CD14-positive monocyte (primary cell): ENCODE measurements around the gene GJA9. TPM values are rescaled to one million over a fixed set of nuclear protein-coding genes. Genes with fewer than 3 reads are reported as not detected.

Experiments
- DNase-seq, 3 donors: peaks; one replicate each; pipeline ENCODE4 v3.0.0-alpha.2; 2011 to 2022
- H2AFZ ChIP-seq: 2 replicates; pipeline ENCODE4 v1.6.0; 2012; ENCODE audit warnings: mild to moderate bottlenecking, low read depth, low read length, inconsistent platforms; ENCODE audit not compliant: insufficient read depth, poor library complexity, severe bottlenecking
- H3K27ac ChIP-seq, 2 donors: 1 replicate in 1 of 2; 2 replicates in 1 of 2; pipeline ENCODE4 v1.5.1; 2012 to 2013; ENCODE audit warnings: low read length in 2 of 2, control low read depth in 1 of 2, inconsistent platforms in 1 of 2, low read depth in 1 of 2, mild to moderate bottlenecking in 1 of 2
- H3K27me3 ChIP-seq, 2 donors: one replicate each; pipeline versions ENCODE4 v1.6.0 to v1.6.1; 2011 to 2013; ENCODE audit warnings: low read length in 2 of 2; ENCODE audit not compliant: control insufficient read depth in 2 of 2, insufficient read depth in 2 of 2
- H3K36me3 ChIP-seq, 2 donors: replicated peaks in 1 of 2; 1 replicate in 1 of 2; 2 replicates in 1 of 2; pipeline versions ENCODE4 v1.5.1 to v1.6.1; 2012 to 2013; ENCODE audit warnings: low read length in 2 of 2, control low read depth in 1 of 2, inconsistent platforms in 1 of 2, mild to moderate bottlenecking in 1 of 2; ENCODE audit not compliant: insufficient read depth in 2 of 2, control insufficient read depth in 1 of 2
- H3K4me1 ChIP-seq, 2 donors: 1 replicate in 1 of 2; 2 replicates in 1 of 2; pipeline versions ENCODE4 v1.5.1 to v1.6.1; 2012 to 2013; ENCODE audit warnings: low read length in 2 of 2, control low read depth in 1 of 2, inconsistent platforms in 1 of 2, mild to moderate bottlenecking in 1 of 2, moderate library complexity in 1 of 2; ENCODE audit not compliant: insufficient read depth in 2 of 2, control insufficient read depth in 1 of 2
- H3K4me2 ChIP-seq: replicated peaks from 2 replicates; pipeline ENCODE3; 2012; ENCODE audit warnings: low read length, moderate library complexity, mild to moderate bottlenecking; ENCODE audit not compliant: poor library complexity, severe bottlenecking; ENCODE audit errors: extremely low read depth
- H3K4me3 ChIP-seq, 3 experiments: fragments of 200-600 bp in 1 of 3; sonication (generic) in 1 of 3; replicated peaks in 1 of 3; 1 replicate in 2 of 3; 2 replicates in 1 of 3; pipeline ENCODE4 v1.5.1; 2011 to 2013; ENCODE audit warnings: low read length in 3 of 3, mild to moderate bottlenecking in 3 of 3, control low read depth in 2 of 3, low read depth in 2 of 3, inconsistent platforms in 1 of 3, moderate library complexity in 1 of 3
- H3K79me2 ChIP-seq: 2 replicates; pipeline ENCODE4 v1.6.0; 2012; ENCODE audit warnings: mild to moderate bottlenecking, control low read depth, inconsistent platforms, low read length, moderate library complexity; ENCODE audit not compliant: insufficient read depth
- H3K9ac ChIP-seq: 2 replicates; pipeline ENCODE4 v1.6.0; 2017; ENCODE audit warnings: low read length, mild to moderate bottlenecking; ENCODE audit not compliant: insufficient read depth, poor library complexity, severe bottlenecking
- H3K9me3 ChIP-seq, 2 donors: replicated peaks in 1 of 2; 1 replicate in 1 of 2; 2 replicates in 1 of 2; pipeline versions ENCODE4 v1.5.1 to v1.6.1; 2012 to 2013; ENCODE audit warnings: low read length in 2 of 2, control low read depth in 1 of 2; ENCODE audit not compliant: control insufficient read depth in 1 of 2, insufficient read depth in 1 of 2
- H4K20me1 ChIP-seq: 2 replicates; pipeline ENCODE4 v1.6.0; 2012; ENCODE audit warnings: mild to moderate bottlenecking, low read length, control low read depth, moderate library complexity; ENCODE audit not compliant: insufficient read depth
- H3K27ac Mint-ChIP-seq, 7 donors: one replicate each; pipeline ENCODE4 v1.8.0; 2020; ENCODE audit warnings: mild to moderate bottlenecking in 7 of 7, mixed read lengths in 7 of 7, moderate library complexity in 6 of 7, inconsistent platforms in 2 of 7
- H3K27me3 Mint-ChIP-seq, 3 donors: one replicate each; pipeline ENCODE4 v1.8.0; 2021 to 2022; ENCODE audit warnings: low read depth in 3 of 3, mild to moderate bottlenecking in 3 of 3, mixed read lengths in 3 of 3, moderate library complexity in 3 of 3, inconsistent platforms in 1 of 3
- H3K36me3 Mint-ChIP-seq, 2 donors: one replicate each; pipeline ENCODE4 v1.8.0; 2020; ENCODE audit warnings: mixed read lengths in 2 of 2, inconsistent platforms in 1 of 2, mild to moderate bottlenecking in 1 of 2
- H3K4me1 Mint-ChIP-seq: one replicate; pipeline ENCODE4 v1.8.0; 2020; ENCODE audit warnings: mild to moderate bottlenecking, mixed read lengths
- H3K4me3 Mint-ChIP-seq, 2 donors: one replicate each; pipeline ENCODE4 v1.8.0; 2020; ENCODE audit warnings: mild to moderate bottlenecking in 2 of 2, mixed read lengths in 2 of 2, moderate library complexity in 1 of 2
- H3K9me3 Mint-ChIP-seq, 7 donors: one replicate each; pipeline ENCODE4 v1.8.0; 2020 to 2022; ENCODE audit warnings: mixed read lengths in 7 of 7, mild to moderate bottlenecking in 6 of 7, moderate library complexity in 6 of 7, inconsistent platforms in 2 of 7
- CTCF ChIP-seq: fragments of 200-600 bp; IDR thresholded peaks from one replicate; pipeline ENCODE4 v1.8.0; 2022; ENCODE audit warnings: antibody characterized with exemption, mild to moderate bottlenecking
- WGBS: methylation state at CpG from one replicate; pipeline ENCODE4 v1.1.5; 2013; ENCODE audit warnings: missing lambda C conversion rate; ENCODE audit not compliant: insufficient coverage; 5-methylcytosine and 5-hydroxymethylcytosine counted together
- intact Hi-C, 2 donors: fragments of 100-400 bp; cut with micrococcal nuclease; formaldehyde crosslinking; loops; one replicate each; pipeline versions ENCODE4 v1.15.0 to v1.15.1; 2023
- polyA plus RNA-seq, 3 donors: library from polyadenylated mRNA; depleted of rRNA in 1 of 3; unstranded in 2 of 3; stranded (reverse) in 1 of 3; fragments of 300-500 nt in 2 of 3; fragments of >200 nt in 1 of 3; fragmentation: Illumina TruSeq in 2 of 3; gene quantifications; 1 replicate in 2 of 3; 2 replicates in 1 of 3; pipeline ENCODE4 v1.2.3, GENCODE V29; 2012 to 2021

Gene GJA9
- polyA plus RNA-seq, 3 donors = not detected

GRCh38 chr1:38872401-38873026 lies 8.9 kb downstream of the GJA9 start:
- Histone ChIP-seq H3K27ac (peak overlapping the region in 1 of 2 donors; percentile 71), H2AFZ (peak overlapping the region; percentile 98), H3K36me3 (no peaks in the 10 kb centered on the region), H4K20me1 (peaks cover 25% of the 10 kb centered on the region), H3K4me1 (peaks cover 27 to 36% of the 10 kb centered on the region in 2 donors), H3K9me3 (no peaks in the 10 kb centered on the region), H3K4me2 (peak overlapping the region; percentile 91), H3K9ac (peak overlapping the region; percentile 77), H3K4me3 (peak overlapping the region; percentile 74 to 91 (median 82)), H3K27me3 (no peaks in the 10 kb centered on the region), H3K79me2 (peaks cover 62% of the 10 kb centered on the region)
- peaks cover 0 to 2% (median 2%) of the 10 kb centered on the region in 3 donors for H3K27me3 Mint-ChIP-seq
- intact Hi-C loops = loop anchor here in 1 of 2 donors (1.0 kb wide), 1 partner anchor 12 kb away; no protein-coding TSS in a partner anchor
- H3K9me3 Mint-ChIP-seq = no peaks in the 10 kb centered on the region
- peak overlapping the region; percentile 50 to 85 (median 76) for H3K27ac Mint-ChIP-seq
- peaks cover 8 to 15% of the 10 kb centered on the region in 2 donors for H3K36me3 Mint-ChIP-seq
- TF ChIP-seq CTCF = no peak
- peak overlapping the region; percentile 91 to 92 for H3K4me3 Mint-ChIP-seq
- WGBS = 0% methylated on average over 22 of the region's 25 CpGs
- peaks cover 29% of the 10 kb centered on the region for H3K4me1 Mint-ChIP-seq
- peak in 2 of 3 donors; percentile 7 to 28 for DNase-seq

- intact Hi-C loops = no loop called here
- Histone ChIP-seq H3K9me3 (no peaks in the 10 kb centered on the region), H3K9ac (no peak overlapping the region), H3K79me2 (peaks cover 75% of the 10 kb centered on the region), H3K4me3 (no peak overlapping the region), H3K27me3 (no peaks in the 10 kb centered on the region), H3K36me3 (peaks cover 0 to 13% of the 10 kb centered on the region in 2 donors), H3K4me2 (no peak overlapping the region), H3K27ac (no peak overlapping the region), H4K20me1 (peaks cover 30% of the 10 kb centered on the region), H3K4me1 (peaks cover 27 to 36% of the 10 kb centered on the region in 2 donors), H2AFZ (no peak overlapping the region)
- no peak for DNase-seq
- Mint-ChIP-seq H3K27ac (peak overlapping the region in 5 of 7 donors; percentile 2 to 66 (median 35)), H3K4me3 (no peak overlapping the region), H3K36me3 (peaks cover 14 to 27% of the 10 kb centered on the region in 2 donors), H3K4me1 (peaks cover 30% of the 10 kb centered on the region), H3K9me3 (no peaks in the 10 kb centered on the region), H3K27me3 (peaks cover 0 to 2% (median 0%) of the 10 kb centered on the region in 3 donors)
- 98% methylated on average over 6 of the region's 8 CpGs for WGBS
- no peak for TF ChIP-seq CTCF
These were observed 10.4 kb downstream of the GJA9 start for GRCh38 chr1:38870996-38871395.
